GM23338 (cell line): ENCODE data around the gene DCAF10. TPM values are rescaled to one million over a fixed set of nuclear protein-coding genes. Genes with fewer than 3 reads are reported as not detected.

Experiments
- ATAC-seq: fragments of 200-7000 bp; cut with Tn5 transposase; 3 replicates; pipeline ENCODE4 v1.9.1; 2020
- DNase-seq: peaks from one replicate; pipeline ENCODE4 v3.0.0-alpha.2; 2015; ENCODE audit warnings: low spot score
- H2AFZ ChIP-seq: fragments of 200-600 bp; sonication (generic); 2 replicates; pipeline ENCODE4 v1.8.0; 2016; ENCODE audit warnings: antibody characterized with exemption, mild to moderate bottlenecking, moderate library complexity
- H3F3A ChIP-seq: fragments of 200-600 bp; sonication (generic); replicated peaks from 2 replicates; pipeline ENCODE4 v1.8.0; 2017; ENCODE audit warnings: antibody characterized with exemption, mixed run types, low read depth
- H3K27ac ChIP-seq: fragments of 200-600 bp; sonication (generic); 2 replicates; pipeline ENCODE4 v1.6.1; 2016; ENCODE audit warnings: low read depth
- H3K27me3 ChIP-seq: fragments of 200-600 bp; sonication (generic); 2 replicates; pipeline ENCODE4 v1.8.0; 2016; ENCODE audit warnings: mild to moderate bottlenecking, mixed run types, moderate library complexity; ENCODE audit not compliant: insufficient read depth
- H3K36me3 ChIP-seq: fragments of 200-600 bp; sonication (generic); 2 replicates; pipeline ENCODE4 v1.8.0; 2016; ENCODE audit warnings: mild to moderate bottlenecking; ENCODE audit not compliant: insufficient read depth
- H3K4me1 ChIP-seq: fragments of 200-600 bp; sonication (generic); 2 replicates; pipeline ENCODE4 v1.8.0; 2016; ENCODE audit warnings: mild to moderate bottlenecking, moderate library complexity; ENCODE audit not compliant: insufficient read depth
- H3K4me2 ChIP-seq: fragments of 200-600 bp; sonication (generic); 2 replicates; pipeline ENCODE4 v1.7.1; 2017; ENCODE audit warnings: mixed run types
- H3K4me3 ChIP-seq: fragments of 200-600 bp; sonication (generic); 2 replicates; pipeline ENCODE4 v1.6.1; 2016; ENCODE audit warnings: mixed run types
- H3K79me2 ChIP-seq: fragments of 200-600 bp; sonication (generic); replicated peaks from 2 replicates; pipeline ENCODE4 v1.8.0; 2017; ENCODE audit warnings: mild to moderate bottlenecking; ENCODE audit not compliant: insufficient read depth
- H3K9me2 ChIP-seq: fragments of 200-600 bp; sonication (generic); 2 replicates; pipeline ENCODE4 v1.8.0; 2017; ENCODE audit not compliant: insufficient read depth
- H4K20me1 ChIP-seq: fragments of 200-600 bp; sonication (generic); replicated peaks from 2 replicates; pipeline ENCODE4 v1.8.0; 2017; ENCODE audit warnings: mild to moderate bottlenecking; ENCODE audit not compliant: insufficient read depth
- H3K27ac Mint-ChIP-seq: 2 replicates; pipeline ENCODE4 v1.8.0; 2020; ENCODE audit warnings: inconsistent platforms, mild to moderate bottlenecking, moderate library complexity, mixed read lengths
- H3K27me3 Mint-ChIP-seq: 3 replicates; pipeline ENCODE4 v1.8.0; 2022; ENCODE audit warnings: low read depth, mild to moderate bottlenecking, moderate library complexity, mixed read lengths, inconsistent platforms; ENCODE audit not compliant: insufficient read depth, poor library complexity
- H3K36me3 Mint-ChIP-seq: 3 replicates; pipeline ENCODE4 v1.8.0; 2021; ENCODE audit warnings: low read depth, mild to moderate bottlenecking, inconsistent platforms, moderate library complexity, mixed read lengths
- H3K4me1 Mint-ChIP-seq: 3 replicates; pipeline ENCODE4 v1.8.0; 2020; ENCODE audit warnings: mild to moderate bottlenecking, inconsistent platforms, mixed read lengths
- H3K4me3 Mint-ChIP-seq: 3 replicates; pipeline ENCODE4 v1.8.0; 2021; ENCODE audit warnings: moderate library complexity, mild to moderate bottlenecking, inconsistent platforms, mixed read lengths
- H3K9me3 Mint-ChIP-seq: 3 replicates; pipeline ENCODE4 v1.8.0; 2020; ENCODE audit warnings: moderate library complexity, mild to moderate bottlenecking, inconsistent platforms, mixed read lengths
- CREB1 ChIP-seq: fragments of 250-450 bp; sonication (Bioruptor Pico); IDR thresholded peaks from 2 replicates; pipeline ENCODE4 v1.5.0; 2020; ENCODE audit warnings: low read depth, mild to moderate bottlenecking, moderate library complexity
- EZH2 ChIP-seq: fragments of 200-600 bp; sonication (generic); IDR thresholded peaks from one replicate; pipeline ENCODE4 v1.8.0; 2017; ENCODE audit warnings: antibody characterized with exemption, mild to moderate bottlenecking, low read depth; ENCODE audit not compliant: unreplicated experiment
- EZH2phosphoT487 ChIP-seq: fragments of 200-600 bp; sonication (generic); IDR thresholded peaks from one replicate; pipeline ENCODE4 v1.8.1; 2018; ENCODE audit warnings: antibody characterized with exemption; ENCODE audit not compliant: unreplicated experiment
- JUNB ChIP-seq: IDR thresholded peaks from one replicate; pipeline ENCODE4 v1.6.1; 2016; ENCODE audit warnings: antibody characterized with exemption; ENCODE audit not compliant: unreplicated experiment
- NANOG ChIP-seq: IDR thresholded peaks from 2 replicates; pipeline ENCODE4 v1.6.1; 2016; ENCODE audit warnings: antibody characterized with exemption, borderline replicate concordance
- STAT1 ChIP-seq: IDR thresholded peaks from one replicate; pipeline ENCODE4 v1.6.1; 2016; ENCODE audit warnings: antibody characterized with exemption; ENCODE audit not compliant: unreplicated experiment
- ZNF462 ChIP-seq: fragments of 250-450 bp; sonication (Bioruptor Pico); IDR thresholded peaks from 2 replicates; pipeline ENCODE4 v1.5.0; 2020; ENCODE audit warnings: mild to moderate bottlenecking, moderate library complexity
- polyA plus RNA-seq: library from polyadenylated mRNA; unstranded; fragments of >200 nt; fragmentation: Nextera tagmentation; extraction: Ambion mirVana; gene quantifications from 2 replicates; pipeline ENCODE4 v1.2.1, GENCODE V29; 2016
- total RNA-seq: library from RNA; depleted of rRNA; stranded (reverse); fragments of >200 nt; shearing (Covaris generic); gene quantifications from 2 replicates; pipeline ENCODE4 v1.2.3, GENCODE V29; 2014
- TF ChIP-seq, protein P1 (sequence below), 2 experiments: fragments of 200-600 bp in 1 of 2; sonication (generic) in 1 of 2; conservative IDR thresholded peaks; 2 replicates each; pipeline versions ENCODE4 v1.5.1 to v1.6.1; 2016 to 2017; ENCODE audit warnings: antibody characterized with exemption in 2 of 2, low read depth in 2 of 2, mild to moderate bottlenecking in 2 of 2, moderate library complexity in 1 of 2

Gene DCAF10
- total and polyA plus RNA-seq, 2 experiments from 2014 or later: 6.6 to 11.5 TPM

DNA sequence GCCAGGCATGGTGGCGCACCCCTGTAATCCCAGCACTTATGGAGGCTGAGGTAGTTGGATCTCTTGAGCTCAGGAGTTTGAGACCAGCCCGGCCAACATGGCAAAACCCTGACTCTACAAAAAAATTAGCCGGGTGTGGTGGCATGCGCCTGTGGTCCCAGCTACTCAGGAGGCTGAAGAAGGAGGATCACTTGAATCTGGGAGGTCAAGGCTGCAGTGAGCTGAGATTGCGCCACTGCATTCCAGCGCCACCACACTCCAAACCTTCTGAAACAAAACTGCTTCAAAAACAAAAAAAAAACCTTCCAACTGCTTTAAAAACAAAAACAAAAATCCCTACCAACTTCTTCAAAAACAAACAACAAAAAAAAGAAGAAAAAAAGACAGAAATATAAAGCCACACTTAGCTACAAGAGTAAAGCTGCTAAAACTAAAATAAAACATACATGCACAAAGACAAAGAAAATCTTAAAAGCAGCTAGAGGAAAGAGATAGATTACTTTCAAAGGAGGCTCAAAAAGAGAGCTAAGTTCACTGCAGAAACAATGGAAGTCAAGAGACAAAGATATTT lies 11.4 kb downstream of the DCAF10 start (continued):
- TF ChIP-seq, protein P1, sequence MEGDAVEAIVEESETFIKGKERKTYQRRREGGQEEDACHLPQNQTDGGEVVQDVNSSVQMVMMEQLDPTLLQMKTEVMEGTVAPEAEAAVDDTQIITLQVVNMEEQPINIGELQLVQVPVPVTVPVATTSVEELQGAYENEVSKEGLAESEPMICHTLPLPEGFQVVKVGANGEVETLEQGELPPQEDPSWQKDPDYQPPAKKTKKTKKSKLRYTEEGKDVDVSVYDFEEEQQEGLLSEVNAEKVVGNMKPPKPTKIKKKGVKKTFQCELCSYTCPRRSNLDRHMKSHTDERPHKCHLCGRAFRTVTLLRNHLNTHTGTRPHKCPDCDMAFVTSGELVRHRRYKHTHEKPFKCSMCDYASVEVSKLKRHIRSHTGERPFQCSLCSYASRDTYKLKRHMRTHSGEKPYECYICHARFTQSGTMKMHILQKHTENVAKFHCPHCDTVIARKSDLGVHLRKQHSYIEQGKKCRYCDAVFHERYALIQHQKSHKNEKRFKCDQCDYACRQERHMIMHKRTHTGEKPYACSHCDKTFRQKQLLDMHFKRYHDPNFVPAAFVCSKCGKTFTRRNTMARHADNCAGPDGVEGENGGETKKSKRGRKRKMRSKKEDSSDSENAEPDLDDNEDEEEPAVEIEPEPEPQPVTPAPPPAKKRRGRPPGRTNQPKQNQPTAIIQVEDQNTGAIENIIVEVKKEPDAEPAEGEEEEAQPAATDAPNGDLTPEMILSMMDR (conservative IDR thresholded peaks at IDR 0.05; ENCODE audit: low read depth in 2 of 2): no peak
- no peak for TF ChIP-seq JUNB

DNA sequence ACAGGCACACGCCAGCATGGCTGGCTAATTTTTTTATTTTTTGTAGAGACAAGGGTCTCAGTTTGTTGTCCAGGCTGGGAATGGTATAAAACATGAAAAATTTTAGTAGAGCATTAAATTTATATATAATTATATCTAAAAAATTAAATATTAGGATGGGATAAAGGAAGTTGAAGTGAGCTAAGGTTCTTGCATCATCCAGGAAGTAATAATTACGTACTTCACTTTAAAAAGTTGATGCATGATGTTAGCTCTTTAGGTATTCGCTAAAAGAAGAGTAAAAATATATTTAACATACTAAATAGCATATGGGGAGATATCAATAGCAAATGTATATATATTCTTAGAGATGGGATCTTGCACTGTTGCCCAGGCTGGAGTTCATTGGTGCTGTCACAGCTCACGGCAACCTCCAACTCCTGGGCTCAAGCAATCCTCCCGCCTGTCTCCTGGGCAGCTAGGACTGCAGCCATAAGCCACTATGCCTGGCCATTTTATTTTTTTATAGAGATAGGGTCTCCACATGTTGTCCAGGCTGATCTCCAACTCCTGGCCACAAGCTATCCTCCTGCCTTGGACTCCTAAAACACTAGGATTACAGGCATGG lies 12.3 kb downstream of the DCAF10 start:
- no peak for DNase-seq
- H3K9me3 Mint-ChIP-seq: no peaks in the 10 kb centered on the region
- TF ChIP-seq CREB1 (CRISPR knock-in tag) (no peak), EZH2 (no peak), JUNB (no peak), STAT1 (no peak), EZH2phosphoT487 (no peak), ZNF462 (CRISPR knock-in tag) (no peak), NANOG (no peak)
- TF ChIP-seq, protein P1 (conservative IDR thresholded peaks at IDR 0.05; ENCODE audit: low read depth in 2 of 2): no peak
- Histone ChIP-seq H3K79me2 (peaks cover 6% of the 10 kb centered on the region), H2AFZ (no peak overlapping the region), H3K36me3 (no peaks in the 10 kb centered on the region), H3K9me2 (no peaks in the 10 kb centered on the region), H3K4me1 (no peaks in the 10 kb centered on the region), H3K4me2 (no peak overlapping the region), H3K4me3 (no peak overlapping the region), H3K27ac (no peak overlapping the region), H3K27me3 (no peaks in the 10 kb centered on the region), H3F3A (no peaks in the 10 kb centered on the region), H4K20me1 (no peaks in the 10 kb centered on the region)
- no peak overlapping the region for H3K4me3 Mint-ChIP-seq
- no peaks in the 10 kb centered on the region for H3K4me1 Mint-ChIP-seq
- no peak overlapping the region for H3K27ac Mint-ChIP-seq
- no peaks in the 10 kb centered on the region for H3K36me3 Mint-ChIP-seq
- no peaks in the 10 kb centered on the region for H3K27me3 Mint-ChIP-seq
- no peak for ATAC-seq
